Measurements from ENCODE around the gene DUSP8. TPM values are rescaled to one million over a fixed set of nuclear protein-coding genes. Genes with fewer than 3 reads are reported as not detected.

The DUSP8 gene
- total RNA-seq, 1 experiment from 2014 or later = 4.4 TPM

GRCh38 chr11:1559111-1559951 is 12.7 kb downstream of the DUSP8 start:
- Histone ChIP-seq H3K79me2 (ENCODE audit: insufficient read depth, low read length) (no peaks in the 10 kb centered on the region), H2BK120ac (ENCODE audit: low read depth, low read length, poor library complexity, severe bottlenecking) (no peak overlapping the region), H3K4me1 (ENCODE audit: insufficient read depth, low read length) (peaks cover 2% of the 10 kb centered on the region; the same call in 1 of the 2 replicates), H3K27me3 (ENCODE audit: insufficient read depth, low read length) (peaks cover 8% of the 10 kb centered on the region; the same call in 1 of the 2 replicates), H2AK5ac (ENCODE audit: insufficient read length, low read length) (no peak overlapping the region), H3K14ac (ENCODE audit: insufficient read depth, low read length) (no peak overlapping the region; the same call in 1 of the 2 replicates), H3K18ac (ENCODE audit: insufficient read length, low read depth, low read length) (no peak overlapping the region), H3K23me2 (ENCODE audit: insufficient read length, low read depth, low read length, poor library complexity, severe bottlenecking) (no peaks in the 10 kb centered on the region), H2BK15ac (ENCODE audit: low read depth, low read length) (no peak overlapping the region), H2BK5ac (ENCODE audit: insufficient read length, low read length) (no peak overlapping the region), H3K27ac (ENCODE audit: insufficient read length, low read depth, low read length) (no peak overlapping the region), H3K79me1 (ENCODE audit: insufficient read depth, low read depth, low read length, poor library complexity, severe bottlenecking) (no peaks in the 10 kb centered on the region), H2AFZ (ENCODE audit: low read length) (no peak overlapping the region), H2BK20ac (ENCODE audit: low read depth, low read length, poor library complexity, severe bottlenecking) (no peak overlapping the region), H2BK12ac (ENCODE audit: insufficient read length, low read depth, low read length) (no peak overlapping the region), H4K20me1 (ENCODE audit: control insufficient read depth, insufficient read depth, insufficient read length) (no peaks in the 10 kb centered on the region), H3K9ac (ENCODE audit: extremely low read depth, insufficient read length, low read length) (no peak overlapping the region), H3K56ac (ENCODE audit: insufficient read length, low read depth, low read length) (no peak overlapping the region), H4K91ac (ENCODE audit: insufficient read length, low read depth, low read length) (no peak overlapping the region), H3K4me2 (ENCODE audit: insufficient read depth, insufficient read length, low read length) (no peak overlapping the region), H3T11ph (ENCODE audit: low read length) (no peak overlapping the region), H3K4ac (ENCODE audit: low read depth, low read length) (no peak overlapping the region), H3K9me3 (ENCODE audit: control insufficient read depth, low read depth, low read length) (no peaks in the 10 kb centered on the region), H3K23ac (ENCODE audit: insufficient read length, low read depth, low read length) (no peak overlapping the region), H4K8ac (replicated peaks; ENCODE audit: insufficient read length, low read depth, low read length) (no peak overlapping the region), H4K5ac (ENCODE audit: insufficient read length, low read depth, low read length) (no peak overlapping the region)
- WGBS (ENCODE audit: extremely low coverage, insufficient read length, low lambda C conversion rate) = no CpG with 5 or more reads among the region's 29 CpGs
- Mint-ChIP-seq H3K4me3 (no peak overlapping the region), H3K27me3 (ENCODE audit: low read depth) (peaks cover 20% of the 10 kb centered on the region), H3K4me1 (peaks cover 19 to 43% of the 10 kb centered on the region in 2 experiments), H3K36me3 (ENCODE audit: insufficient read depth in 1 of 3, low read depth in 3 of 3) (peaks cover 0 to 1% (median 0%) of the 10 kb centered on the region in 3 experiments; a peak in 1 of 7 replicates), H3K9me3 (no peaks in the 10 kb centered on the region), H3K27ac (no peak overlapping the region; a peak in 1 of 7 replicates)
- DNase-seq = peak; percentile 74
- no peak for TF ChIP-seq CTCF (conservative IDR thresholded peaks at IDR 0.05)
